MV-4-11 (cell line): ENCODE measurements around the gene LCK.
A peak's percentile ranks its signal among the peaks of the same experiment; 100 is the strongest.

Experiments
- DNase-seq: peaks from one replicate; lab custom pipeline; 2025; lab: John Stamatoyannopoulos, UW

The LCK gene

DNA sequence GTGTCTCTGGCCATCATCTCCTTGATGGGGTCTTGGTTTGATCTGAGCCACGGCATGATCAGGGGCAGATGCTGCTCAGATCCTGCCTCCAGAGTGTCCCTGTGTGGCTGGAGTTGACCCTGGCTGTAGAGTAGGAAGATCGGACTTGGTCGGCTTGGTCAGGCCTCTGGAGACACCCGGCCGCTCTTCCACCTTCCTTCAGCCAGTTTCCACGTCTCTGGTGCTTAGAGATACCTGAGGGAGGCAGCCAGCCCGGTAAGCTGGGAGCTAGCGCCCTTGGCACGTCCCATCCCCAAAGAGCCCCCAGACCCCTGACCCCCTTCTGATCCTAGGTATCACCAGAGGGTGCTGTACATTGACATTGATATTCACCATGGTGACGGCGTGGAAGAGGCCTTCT is 76.1 kb downstream of the LCK start:
- no peak for DNase-seq

DNA sequence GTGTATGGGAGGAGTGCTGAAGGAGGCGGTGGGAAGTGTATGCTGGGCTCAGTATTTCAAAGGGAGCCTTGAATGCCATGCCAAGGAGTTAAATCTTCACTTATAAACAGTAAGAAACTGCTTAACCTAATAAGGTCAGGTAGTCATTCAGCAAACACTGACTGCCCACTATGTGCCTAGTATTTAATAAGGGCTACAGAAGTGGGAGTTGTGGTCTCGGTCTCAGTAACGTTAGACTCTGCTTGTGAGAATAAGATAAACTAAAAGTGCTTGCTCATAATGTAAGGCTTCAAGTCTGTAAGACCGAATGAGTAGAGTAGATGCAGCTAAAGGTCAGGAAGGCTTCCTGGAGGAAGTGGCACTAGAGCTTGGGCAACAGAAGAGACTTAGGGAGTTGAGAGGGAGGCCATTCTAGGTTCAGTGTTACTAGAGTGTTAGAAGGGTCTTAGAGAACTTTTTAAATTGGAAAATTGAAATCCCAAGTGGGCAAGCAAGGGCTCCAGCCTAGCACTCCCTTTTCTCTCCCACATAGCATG is 78.9 kb downstream of the LCK start:
- DNase-seq: no peak

DNA sequence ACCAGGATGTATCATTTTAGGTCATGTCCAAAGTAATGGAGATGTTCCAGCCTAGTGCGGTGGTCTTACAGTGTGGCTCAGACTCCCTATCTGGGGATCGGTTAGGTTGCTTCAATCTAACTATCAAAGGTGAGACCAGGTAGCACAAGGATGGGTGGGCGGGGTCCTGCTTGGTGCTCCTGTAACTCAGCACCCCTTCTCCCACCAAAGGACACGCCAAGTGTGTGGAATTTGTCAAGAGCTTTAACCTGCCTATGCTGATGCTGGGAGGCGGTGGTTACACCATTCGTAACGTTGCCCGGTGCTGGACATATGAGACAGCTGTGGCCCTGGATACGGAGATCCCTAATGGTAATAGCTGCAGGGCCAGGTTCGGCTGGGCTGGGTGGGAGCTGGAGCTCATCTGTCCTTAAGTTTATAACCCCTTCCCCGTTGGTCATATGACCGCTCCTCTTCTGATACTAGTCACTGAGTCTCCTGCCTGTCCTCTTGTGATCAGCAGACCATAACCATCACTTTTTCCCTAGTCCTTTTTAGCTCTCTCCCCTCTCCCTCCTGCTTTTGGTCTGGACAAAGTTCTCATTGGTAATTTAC is 79.6 kb downstream of the LCK start:
- DNase-seq: no peak

DNA sequence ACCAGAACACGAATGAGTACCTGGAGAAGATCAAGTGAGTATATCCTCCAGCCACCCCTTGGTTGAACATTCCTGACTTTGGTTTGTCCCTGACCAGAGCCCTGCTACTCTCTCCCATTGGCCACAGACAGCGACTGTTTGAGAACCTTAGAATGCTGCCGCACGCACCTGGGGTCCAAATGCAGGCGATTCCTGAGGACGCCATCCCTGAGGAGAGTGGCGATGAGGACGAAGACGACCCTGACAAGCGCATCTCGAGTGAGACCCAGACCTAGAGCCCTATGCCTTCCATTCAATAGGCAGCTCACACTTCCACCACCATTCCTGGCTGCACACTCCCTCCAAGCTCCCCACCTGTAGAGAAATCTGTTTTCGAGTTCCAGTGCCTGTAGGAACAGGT is 80.5 kb downstream of the LCK start:
- no peak for DNase-seq

DNA sequence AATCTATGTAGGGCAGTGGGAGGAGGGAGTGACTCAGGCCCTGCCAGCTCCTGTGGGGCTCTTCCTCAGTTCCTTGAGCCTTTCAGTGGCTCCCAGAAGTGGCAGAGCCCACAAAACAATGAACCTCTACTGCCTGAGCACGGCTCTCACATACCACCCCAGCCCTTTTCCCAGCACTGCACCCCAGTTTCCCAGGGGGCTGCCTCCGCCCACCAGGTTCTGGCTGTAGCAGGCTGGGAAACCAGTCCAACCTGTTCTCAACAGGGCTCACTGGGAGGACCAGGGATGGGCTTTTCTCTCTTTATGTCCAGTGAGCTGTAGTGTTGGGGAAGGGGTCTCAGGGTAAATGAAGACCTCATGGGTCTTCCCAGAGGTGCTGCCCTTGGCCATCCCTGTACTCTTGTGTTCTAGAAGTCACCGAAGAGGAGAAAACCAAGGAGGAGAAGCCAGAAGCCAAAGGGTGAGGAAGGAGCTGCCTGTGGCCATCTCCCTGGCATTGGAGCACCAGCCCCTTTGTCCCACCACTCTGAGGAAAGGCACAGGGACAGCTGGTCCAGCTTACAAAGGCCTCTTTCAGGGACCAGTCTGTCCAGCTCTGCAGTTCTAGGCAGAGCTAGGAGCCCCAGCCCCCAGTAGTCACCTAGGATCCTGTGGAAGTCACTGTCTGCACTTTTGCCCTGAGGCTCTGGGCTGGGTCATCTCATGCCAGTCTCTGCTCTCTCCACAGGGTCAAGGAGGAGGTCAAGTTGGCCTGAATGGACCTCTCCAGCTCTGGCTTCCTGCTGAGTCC is 81.4 kb downstream of the LCK start:
- DNase-seq: no peak

DNA sequence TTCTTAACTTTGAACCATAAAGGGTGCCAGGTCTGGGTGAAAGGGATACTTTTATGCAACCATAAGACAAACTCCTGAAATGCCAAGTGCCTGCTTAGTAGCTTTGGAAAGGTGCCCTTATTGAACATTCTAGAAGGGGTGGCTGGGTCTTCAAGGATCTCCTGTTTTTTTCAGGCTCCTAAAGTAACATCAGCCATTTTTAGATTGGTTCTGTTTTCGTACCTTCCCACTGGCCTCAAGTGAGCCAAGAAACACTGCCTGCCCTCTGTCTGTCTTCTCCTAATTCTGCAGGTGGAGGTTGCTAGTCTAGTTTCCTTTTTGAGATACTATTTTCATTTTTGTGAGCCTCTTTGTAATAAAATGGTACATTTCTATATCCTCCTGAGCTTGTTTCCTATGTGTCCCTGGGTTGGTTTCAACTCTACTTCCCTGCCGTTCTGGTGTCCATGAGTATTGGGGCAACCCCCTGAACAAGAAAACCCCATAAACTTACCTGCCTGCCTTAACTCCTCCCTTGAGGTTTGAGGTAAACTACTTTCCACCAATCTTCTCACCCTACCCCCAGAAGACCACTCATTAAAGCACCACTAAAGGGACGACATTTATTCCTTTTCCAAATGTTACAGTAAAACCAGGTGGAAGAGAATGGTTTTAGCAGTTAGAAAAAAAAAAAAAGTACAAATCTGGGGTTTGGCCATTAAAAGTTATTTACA is 82.3 kb downstream of the LCK start:
- DNase-seq: no peak

DNA sequence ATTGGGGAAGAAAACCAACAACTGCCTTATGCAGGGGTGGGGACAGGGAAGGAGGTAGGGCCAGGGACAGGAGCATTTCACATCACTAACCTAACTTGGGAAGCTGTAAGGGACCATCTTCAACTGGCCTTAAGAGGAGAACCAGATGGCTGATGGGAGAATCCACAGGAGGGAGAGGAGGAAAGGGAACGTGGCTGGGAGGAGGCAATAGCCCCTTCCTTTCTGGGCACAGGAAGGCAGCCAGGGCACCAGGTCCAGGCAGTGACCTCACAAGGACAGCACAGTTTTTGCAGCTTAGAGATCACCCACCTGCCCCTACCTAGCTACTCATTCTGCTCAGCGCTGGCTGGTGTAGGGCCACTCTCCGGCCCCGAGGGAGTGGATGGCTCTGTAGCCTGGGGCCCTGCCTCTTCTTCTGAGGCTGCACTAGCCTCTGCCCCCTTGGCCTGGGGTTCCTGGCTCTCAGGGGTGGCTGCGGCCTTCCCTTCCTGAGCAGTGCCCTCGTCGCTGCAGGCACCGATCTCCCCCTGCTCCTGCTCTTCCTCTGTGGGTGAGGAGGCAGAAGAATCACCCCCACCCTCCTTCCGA is 83.3 kb downstream of the LCK start:
- no peak for DNase-seq

DNA sequence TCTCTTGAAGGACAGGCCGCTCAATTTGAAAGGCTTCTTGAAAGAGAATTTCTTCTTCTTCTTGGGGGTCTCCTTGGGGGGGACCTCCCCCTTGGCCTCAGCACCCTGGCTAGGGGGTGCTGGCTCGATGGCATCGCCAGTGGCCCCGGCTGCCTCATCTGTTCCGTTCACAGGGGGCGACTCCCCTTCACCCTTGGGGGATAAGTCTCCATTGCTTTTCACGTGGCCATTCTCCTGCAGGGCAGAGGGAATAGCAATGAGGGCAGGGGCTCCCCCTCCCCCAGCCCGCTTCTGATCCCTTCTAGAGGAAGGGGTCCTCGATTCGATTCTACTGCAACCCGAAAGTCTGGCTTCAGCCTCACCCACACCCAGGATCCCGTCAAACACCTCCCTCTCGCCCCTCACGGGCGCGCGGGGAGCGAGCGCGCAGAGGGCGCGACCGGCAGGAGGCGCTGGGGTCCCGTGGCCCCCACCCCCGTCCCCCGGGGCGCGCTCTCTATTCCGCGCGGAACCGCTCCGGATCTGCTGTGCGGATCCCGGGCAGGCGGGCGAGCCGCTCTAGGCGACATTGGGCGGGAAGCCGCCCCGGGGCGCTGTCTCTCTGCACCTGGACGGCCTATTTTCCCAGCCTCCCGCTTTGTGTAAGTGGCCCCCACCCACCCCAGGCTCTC is 83.9 kb downstream of the LCK start:
- DNase-seq: peak; percentile 17

DNA sequence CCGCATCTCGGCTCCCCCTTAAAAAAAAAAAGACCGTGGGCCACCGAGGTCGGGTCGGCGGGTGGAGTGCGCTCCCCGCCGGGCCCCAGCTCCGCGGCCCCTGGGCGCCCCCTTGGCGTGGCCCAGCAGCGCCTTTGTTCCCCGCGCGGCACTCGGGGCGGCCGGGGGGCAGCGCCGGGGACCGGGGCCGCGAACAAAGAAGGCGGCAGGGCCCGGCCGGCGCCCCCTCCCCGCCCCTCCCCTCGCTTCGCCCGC is 84.4 kb downstream of the LCK start:
- DNase-seq: no peak
